Measurements from ENCODE around the gene MDFI.

- TF ChIP-seq POLR2A (IDR thresholded peaks at IDR 0.05; ENCODE audit: low read length) (no peak), GATA1 (IDR thresholded peaks at IDR 0.05; ENCODE audit: low read depth, low read length) (no peak)
Measured at GRCh38 chr6:41607036-41607435, 31.2 kb upstream of the MDFI start.
